HepG2 (cell line): ENCODE measurements around the gene MICB. TPM values are rescaled to one million over a fixed set of nuclear protein-coding genes. Genes with fewer than 3 reads are reported as not detected.
A peak's percentile ranks its signal among the peaks of the same experiment; 100 is the strongest.

Source experiments
- ATAD3A ChIP-seq: sonication (generic); formaldehyde crosslinking; IDR thresholded peaks from 2 replicates; pipeline ENCODE4 v1.4.0; 2020; ENCODE audit warnings: missing genetic modification reagents
- ATF3 ChIP-seq: sonication (generic); formaldehyde crosslinking; IDR thresholded peaks from 2 replicates; pipeline ENCODE4 v1.4.0; 2020; ENCODE audit warnings: missing genetic modification reagents
- ELF1 ChIP-seq: sonication (generic); formaldehyde crosslinking; IDR thresholded peaks from 2 replicates; pipeline ENCODE4 v1.4.0; 2020; ENCODE audit warnings: missing genetic modification reagents
- LCORL ChIP-seq, 2 experiments: fragments of 450-650 bp in 1 of 2; sonication (generic) in 1 of 2; formaldehyde crosslinking in 1 of 2; IDR thresholded peaks; 2 replicates each; pipeline versions ENCODE4 v1.5.0 to v1.6.1; 2017 to 2020; ENCODE audit warnings: antibody characterized with exemption in 1 of 2, missing genetic modification reagents in 1 of 2
- PCBP2 ChIP-seq: fragments of 200-400 bp; formaldehyde crosslinking; optimal IDR thresholded peaks from 2 replicates; pipeline ENCODE3; 2018; ENCODE audit warnings: low read length, low read depth; ENCODE audit not compliant: poor library complexity, severe bottlenecking
- POLR2AphosphoS2 ChIP-seq: IDR thresholded peaks from 2 replicates; pipeline ENCODE4 v1.6.1; 2011; ENCODE audit warnings: low read depth, low read length, improper control_type of control experiment
- SALL2 ChIP-seq: sonication (generic); formaldehyde crosslinking; IDR thresholded peaks from 2 replicates; pipeline ENCODE4 v1.8.1; 2023; ENCODE audit warnings: mild to moderate bottlenecking, missing genetic modification reagents, inconsistent platforms
- SMAD9 ChIP-seq: sonication (generic); formaldehyde crosslinking; IDR thresholded peaks from 2 replicates; pipeline ENCODE4 v1.5.1; 2020; ENCODE audit warnings: mild to moderate bottlenecking, missing genetic modification reagents
- SRF ChIP-seq: IDR thresholded peaks from 2 replicates; pipeline ENCODE4 v1.6.1; 2011; ENCODE audit warnings: mild to moderate bottlenecking, low read depth, low read length, moderate library complexity
- ZC3H4 ChIP-seq: sonication (generic); formaldehyde crosslinking; IDR thresholded peaks from 2 replicates; pipeline ENCODE4 v1.4.0; 2020; ENCODE audit warnings: missing genetic modification reagents, borderline replicate concordance
- ZFY ChIP-seq: sonication (generic); formaldehyde crosslinking; IDR thresholded peaks from 2 replicates; pipeline ENCODE4 v1.4.0; 2020; ENCODE audit warnings: missing genetic modification reagents
- ZMAT3 ChIP-seq: sonication (generic); formaldehyde crosslinking; conservative IDR thresholded peaks from 2 replicates; pipeline ENCODE4 v1.7.0; 2021; ENCODE audit warnings: missing genetic modification reagents
- ZNF282 ChIP-seq: fragments of 450-650 bp; IDR thresholded peaks from 2 replicates; pipeline ENCODE4 v1.6.1; 2018; ENCODE audit not compliant: partially characterized antibody
- ZNF563 ChIP-seq: sonication (generic); formaldehyde crosslinking; IDR thresholded peaks from 2 replicates; pipeline ENCODE4 v1.8.0; 2022; ENCODE audit warnings: mild to moderate bottlenecking, moderate library complexity, missing genetic modification reagents
- polyA plus RNA-seq, 8 experiments: library from polyadenylated mRNA; depleted of rRNA in 3 of 8; stranded (reverse) in 7 of 8; unstranded in 1 of 8; fragments of >200 nt; fragmentation: Illumina TruSeq in 4 of 8; extraction: Trizol in 4 of 8; gene quantifications; 2 replicates each; pipeline versions ENCODE4 v1.2.1 to v1.2.3, GENCODE V29; 2011 to 2016; ENCODE audit warnings: low read depth in 4 of 8, missing spikeins in 1 of 8, mixed read lengths in 1 of 8; ENCODE audit not compliant: insufficient read depth in 1 of 8
- total RNA-seq, 5 experiments: library from RNA; depleted of rRNA; stranded (reverse); fragments of >200 nt; fragmentation: Illumina TruSeq; extraction: Trizol; gene quantifications; 2 replicates each; pipeline ENCODE4 v1.2.3, GENCODE V29; 2016; ENCODE audit warnings: low read depth in 1 of 5
- TF ChIP-seq, protein P1 (sequence below): sonication (generic); formaldehyde crosslinking; IDR thresholded peaks from 2 replicates; pipeline ENCODE4 v1.5.0; 2020; ENCODE audit warnings: missing genetic modification reagents
- TF ChIP-seq, protein P2 (sequence below): IDR thresholded peaks from 2 replicates; pipeline ENCODE4 v1.6.1; 2016; ENCODE audit warnings: low read depth, missing genetic modification reagents, missing compliant biosample characterization
- TF ChIP-seq, protein P3 (sequence below): sonication (generic); formaldehyde crosslinking; IDR thresholded peaks from 2 replicates; pipeline ENCODE4 v1.4.0; 2020; ENCODE audit warnings: mild to moderate bottlenecking, low read depth, missing genetic modification reagents
- TF ChIP-seq, protein P4 (sequence below): sonication (generic); formaldehyde crosslinking; IDR thresholded peaks from 2 replicates; pipeline ENCODE4 v1.5.1; 2020; ENCODE audit warnings: missing genetic modification reagents, mild to moderate bottlenecking, borderline replicate concordance

Gene MICB
- total and polyA plus RNA-seq, 2 of the 13 experiments (the other 11 are each of a cell fraction or from before 2014, with no cell fraction given), result 12.5 to 12.8 TPM

DNA sequence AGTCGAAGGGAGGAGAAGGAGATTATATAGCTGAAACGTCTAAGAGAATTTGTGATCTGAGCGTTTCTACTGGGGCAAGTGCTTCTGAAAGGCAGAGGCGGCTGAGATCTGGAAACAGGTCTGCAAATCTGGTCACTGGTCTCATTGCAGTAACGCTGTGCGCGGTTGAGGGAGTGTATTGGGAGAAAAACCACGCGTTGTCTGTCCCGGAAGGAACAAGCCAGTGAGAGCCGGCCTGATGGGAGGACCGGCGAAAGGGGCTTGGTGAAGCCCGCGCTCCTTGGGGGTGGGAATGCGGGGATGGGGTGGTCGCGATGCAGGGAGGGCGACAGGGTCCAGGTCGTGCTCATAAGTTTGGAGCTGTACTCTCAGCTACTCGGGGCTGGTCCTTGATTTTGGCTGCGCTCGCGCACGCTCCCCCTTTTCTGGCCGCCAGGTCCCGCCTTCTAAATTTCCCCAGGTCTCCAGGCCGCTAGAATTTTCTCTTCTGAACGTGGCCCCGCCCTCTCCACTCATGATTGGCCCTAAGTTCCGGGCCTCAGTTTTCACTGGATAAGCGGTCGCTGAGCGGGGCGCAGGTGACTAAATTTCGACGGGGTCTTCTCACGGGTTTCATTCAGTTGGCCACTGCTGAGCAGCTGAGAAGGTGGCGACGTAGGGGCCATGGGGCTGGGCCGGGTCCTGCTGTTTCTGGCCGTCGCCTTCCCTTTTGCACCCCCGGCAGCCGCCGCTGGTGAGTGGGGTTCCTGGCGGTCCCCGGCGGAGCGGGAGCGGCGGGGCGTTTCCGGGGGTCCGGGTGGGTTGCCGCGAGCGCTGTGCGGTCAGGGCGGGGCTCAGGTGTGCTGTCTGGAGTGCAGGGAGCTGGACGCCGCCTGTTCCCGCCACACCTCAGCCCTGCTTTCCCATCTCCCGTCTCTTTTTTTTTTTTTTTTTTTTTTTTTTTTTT lies at the start of gene MICB (continued):
- TF ChIP-seq PCBP2 (no peak), SALL2 (CRISPR knock-in tag) (0 out of 2 replicates have a peak, but pooled peaks have one; percentile 54), ATAD3A (no peak), SMAD9 (no peak), ZFY (peak; percentile 67), ZNF563 (CRISPR knock-in tag) (0 out of 2 replicates have a peak, but pooled peaks have one; percentile 44), ZC3H4 (CRISPR knock-in tag) (no peak), POLR2AphosphoS2 (no peak), LCORL (IDR thresholded peaks at IDR 0.05) (no peak), LCORL (CRISPR knock-in tag; IDR thresholded peaks at IDR 0.05) (peak; percentile 82), ZMAT3 (CRISPR knock-in tag) (peak; percentile 47; the same call in 1 of the 2 replicates), ELF1 (CRISPR knock-in tag) (peak; percentile 16), ATF3 (no peak), SRF (no peak), ZNF282 (no peak)
- TF ChIP-seq, protein P1, sequence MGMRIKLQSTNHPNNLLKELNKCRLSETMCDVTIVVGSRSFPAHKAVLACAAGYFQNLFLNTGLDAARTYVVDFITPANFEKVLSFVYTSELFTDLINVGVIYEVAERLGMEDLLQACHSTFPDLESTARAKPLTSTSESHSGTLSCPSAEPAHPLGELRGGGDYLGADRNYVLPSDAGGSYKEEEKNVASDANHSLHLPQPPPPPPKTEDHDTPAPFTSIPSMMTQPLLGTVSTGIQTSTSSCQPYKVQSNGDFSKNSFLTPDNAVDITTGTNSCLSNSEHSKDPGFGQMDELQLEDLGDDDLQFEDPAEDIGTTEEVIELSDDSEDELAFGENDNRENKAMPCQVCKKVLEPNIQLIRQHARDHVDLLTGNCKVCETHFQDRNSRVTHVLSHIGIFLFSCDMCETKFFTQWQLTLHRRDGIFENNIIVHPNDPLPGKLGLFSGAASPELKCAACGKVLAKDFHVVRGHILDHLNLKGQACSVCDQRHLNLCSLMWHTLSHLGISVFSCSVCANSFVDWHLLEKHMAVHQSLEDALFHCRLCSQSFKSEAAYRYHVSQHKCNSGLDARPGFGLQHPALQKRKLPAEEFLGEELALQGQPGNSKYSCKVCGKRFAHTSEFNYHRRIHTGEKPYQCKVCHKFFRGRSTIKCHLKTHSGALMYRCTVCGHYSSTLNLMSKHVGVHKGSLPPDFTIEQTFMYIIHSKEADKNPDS (CRISPR knock-in tag), result no peak
- TF ChIP-seq, protein P2, sequence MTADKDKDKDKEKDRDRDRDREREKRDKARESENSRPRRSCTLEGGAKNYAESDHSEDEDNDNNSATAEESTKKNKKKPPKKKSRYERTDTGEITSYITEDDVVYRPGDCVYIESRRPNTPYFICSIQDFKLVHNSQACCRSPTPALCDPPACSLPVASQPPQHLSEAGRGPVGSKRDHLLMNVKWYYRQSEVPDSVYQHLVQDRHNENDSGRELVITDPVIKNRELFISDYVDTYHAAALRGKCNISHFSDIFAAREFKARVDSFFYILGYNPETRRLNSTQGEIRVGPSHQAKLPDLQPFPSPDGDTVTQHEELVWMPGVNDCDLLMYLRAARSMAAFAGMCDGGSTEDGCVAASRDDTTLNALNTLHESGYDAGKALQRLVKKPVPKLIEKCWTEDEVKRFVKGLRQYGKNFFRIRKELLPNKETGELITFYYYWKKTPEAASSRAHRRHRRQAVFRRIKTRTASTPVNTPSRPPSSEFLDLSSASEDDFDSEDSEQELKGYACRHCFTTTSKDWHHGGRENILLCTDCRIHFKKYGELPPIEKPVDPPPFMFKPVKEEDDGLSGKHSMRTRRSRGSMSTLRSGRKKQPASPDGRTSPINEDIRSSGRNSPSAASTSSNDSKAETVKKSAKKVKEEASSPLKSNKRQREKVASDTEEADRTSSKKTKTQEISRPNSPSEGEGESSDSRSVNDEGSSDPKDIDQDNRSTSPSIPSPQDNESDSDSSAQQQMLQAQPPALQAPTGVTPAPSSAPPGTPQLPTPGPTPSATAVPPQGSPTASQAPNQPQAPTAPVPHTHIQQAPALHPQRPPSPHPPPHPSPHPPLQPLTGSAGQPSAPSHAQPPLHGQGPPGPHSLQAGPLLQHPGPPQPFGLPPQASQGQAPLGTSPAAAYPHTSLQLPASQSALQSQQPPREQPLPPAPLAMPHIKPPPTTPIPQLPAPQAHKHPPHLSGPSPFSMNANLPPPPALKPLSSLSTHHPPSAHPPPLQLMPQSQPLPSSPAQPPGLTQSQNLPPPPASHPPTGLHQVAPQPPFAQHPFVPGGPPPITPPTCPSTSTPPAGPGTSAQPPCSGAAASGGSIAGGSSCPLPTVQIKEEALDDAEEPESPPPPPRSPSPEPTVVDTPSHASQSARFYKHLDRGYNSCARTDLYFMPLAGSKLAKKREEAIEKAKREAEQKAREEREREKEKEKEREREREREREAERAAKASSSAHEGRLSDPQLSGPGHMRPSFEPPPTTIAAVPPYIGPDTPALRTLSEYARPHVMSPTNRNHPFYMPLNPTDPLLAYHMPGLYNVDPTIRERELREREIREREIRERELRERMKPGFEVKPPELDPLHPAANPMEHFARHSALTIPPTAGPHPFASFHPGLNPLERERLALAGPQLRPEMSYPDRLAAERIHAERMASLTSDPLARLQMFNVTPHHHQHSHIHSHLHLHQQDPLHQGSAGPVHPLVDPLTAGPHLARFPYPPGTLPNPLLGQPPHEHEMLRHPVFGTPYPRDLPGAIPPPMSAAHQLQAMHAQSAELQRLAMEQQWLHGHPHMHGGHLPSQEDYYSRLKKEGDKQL (CRISPR knock-in tag), result no peak
- TF ChIP-seq, protein P3, sequence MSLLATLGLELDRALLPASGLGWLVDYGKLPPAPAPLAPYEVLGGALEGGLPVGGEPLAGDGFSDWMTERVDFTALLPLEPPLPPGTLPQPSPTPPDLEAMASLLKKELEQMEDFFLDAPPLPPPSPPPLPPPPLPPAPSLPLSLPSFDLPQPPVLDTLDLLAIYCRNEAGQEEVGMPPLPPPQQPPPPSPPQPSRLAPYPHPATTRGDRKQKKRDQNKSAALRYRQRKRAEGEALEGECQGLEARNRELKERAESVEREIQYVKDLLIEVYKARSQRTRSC, result no peak
- TF ChIP-seq, protein P4, sequence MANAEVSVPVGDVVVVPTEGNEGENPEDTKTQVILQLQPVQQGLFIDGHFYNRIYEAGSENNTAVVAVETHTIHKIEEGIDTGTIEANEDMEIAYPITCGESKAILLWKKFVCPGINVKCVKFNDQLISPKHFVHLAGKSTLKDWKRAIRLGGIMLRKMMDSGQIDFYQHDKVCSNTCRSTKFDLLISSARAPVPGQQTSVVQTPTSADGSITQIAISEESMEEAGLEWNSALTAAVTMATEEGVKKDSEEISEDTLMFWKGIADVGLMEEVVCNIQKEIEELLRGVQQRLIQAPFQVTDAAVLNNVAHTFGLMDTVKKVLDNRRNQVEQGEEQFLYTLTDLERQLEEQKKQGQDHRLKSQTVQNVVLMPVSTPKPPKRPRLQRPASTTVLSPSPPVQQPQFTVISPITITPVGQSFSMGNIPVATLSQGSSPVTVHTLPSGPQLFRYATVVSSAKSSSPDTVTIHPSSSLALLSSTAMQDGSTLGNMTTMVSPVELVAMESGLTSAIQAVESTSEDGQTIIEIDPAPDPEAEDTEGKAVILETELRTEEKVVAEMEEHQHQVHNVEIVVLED (CRISPR knock-in tag), result 0 out of 2 replicates have a peak, but pooled peaks have one; percentile 15
